SK-N-SH treated with all-trans-retinoic acid at 6 μM for 48 hours (cell line): ENCODE data around the gene CTTNBP2.

Experiments used
- ATAC-seq: fragments of 200-7000 bp; cut with Tn5 transposase; 3 replicates; pipeline ENCODE4 v1.9.1; 2020; ENCODE audit warnings: mild to moderate bottlenecking, moderate library complexity
- ARNTL ChIP-seq: fragments of 450-650 bp; formaldehyde crosslinking; IDR thresholded peaks from 2 replicates; pipeline ENCODE4 v1.5.0; 2020; ENCODE audit warnings: low read depth, mild to moderate bottlenecking, moderate library complexity, borderline replicate concordance
- BACH2 ChIP-seq: fragments of 250-450 bp; sonication (Bioruptor Pico); IDR thresholded peaks from 2 replicates; pipeline ENCODE4 v1.9.0; 2021; ENCODE audit warnings: mild to moderate bottlenecking, borderline replicate concordance
- CREB5 ChIP-seq: fragments of 250-450 bp; sonication (Bioruptor Pico); IDR thresholded peaks from 2 replicates; pipeline ENCODE4 v1.5.1; 2020; ENCODE audit warnings: low read depth, mild to moderate bottlenecking, moderate library complexity
- CSDC2 ChIP-seq: fragments of 250-450 bp; sonication (Bioruptor Pico); IDR thresholded peaks from 2 replicates; pipeline ENCODE4 v1.5.0; 2020; ENCODE audit warnings: mild to moderate bottlenecking, moderate library complexity
- CSRNP3 ChIP-seq: fragments of 250-450 bp; sonication (Bioruptor Pico); IDR thresholded peaks from 2 replicates; pipeline ENCODE4 v1.5.1; 2021; ENCODE audit warnings: mild to moderate bottlenecking, moderate library complexity
- ESRRG ChIP-seq: fragments of 250-450 bp; sonication (Bioruptor Pico); IDR thresholded peaks from 2 replicates; pipeline ENCODE4 v1.6.1; 2021; ENCODE audit warnings: mild to moderate bottlenecking
- GLIS3 ChIP-seq: fragments of 250-450 bp; sonication (Bioruptor Pico); IDR thresholded peaks from 2 replicates; pipeline ENCODE4 v1.5.0; 2020; ENCODE audit warnings: mild to moderate bottlenecking, moderate library complexity
- ISL1 ChIP-seq: fragments of 250-450 bp; sonication (Bioruptor Pico); IDR thresholded peaks from 2 replicates; pipeline ENCODE4 v2.1.2; 2022; ENCODE audit warnings: mild to moderate bottlenecking, moderate library complexity
- OSR1 ChIP-seq: fragments of 250-450 bp; sonication (Bioruptor Pico); IDR thresholded peaks from 2 replicates; pipeline ENCODE4 v1.8.0; 2022; ENCODE audit warnings: moderate library complexity, mild to moderate bottlenecking, inconsistent platforms
- PATZ1 ChIP-seq: fragments of 250-450 bp; sonication (Bioruptor Pico); IDR thresholded peaks from 2 replicates; pipeline ENCODE4 v1.8.0; 2020; ENCODE audit warnings: mild to moderate bottlenecking, moderate library complexity, borderline replicate concordance
- POU6F1 ChIP-seq: fragments of 250-450 bp; sonication (Bioruptor Pico); IDR thresholded peaks from 2 replicates; pipeline ENCODE4 v1.8.0; 2021; ENCODE audit warnings: low read depth, mild to moderate bottlenecking, moderate library complexity, borderline replicate concordance
- PPARA ChIP-seq: fragments of 250-450 bp; sonication (Bioruptor Pico); IDR thresholded peaks from 2 replicates; pipeline ENCODE4 v1.5.0; 2020; ENCODE audit warnings: mild to moderate bottlenecking, borderline replicate concordance
- RARB ChIP-seq: fragments of 250-450 bp; sonication (Bioruptor Pico); IDR thresholded peaks from 2 replicates; pipeline ENCODE4 v1.8.0; 2021; ENCODE audit warnings: mild to moderate bottlenecking, moderate library complexity
- SNAI2 ChIP-seq: fragments of 250-450 bp; sonication (Bioruptor Pico); IDR thresholded peaks from 2 replicates; pipeline ENCODE4 v1.5.0; 2020; ENCODE audit warnings: mild to moderate bottlenecking, moderate library complexity
- TCF4 ChIP-seq: fragments of 250-450 bp; sonication (Bioruptor Pico); IDR thresholded peaks from 2 replicates; pipeline ENCODE4 v1.8.0; 2021; ENCODE audit warnings: mild to moderate bottlenecking, moderate library complexity, borderline replicate concordance
- TOX ChIP-seq: fragments of 250-450 bp; sonication (Bioruptor Pico); IDR thresholded peaks from 2 replicates; pipeline ENCODE4 v1.8.0; 2021; ENCODE audit warnings: mild to moderate bottlenecking, moderate library complexity, borderline replicate concordance
- ZC3H10 ChIP-seq: fragments of 250-450 bp; sonication (Bioruptor Pico); IDR thresholded peaks from 2 replicates; pipeline ENCODE4 v1.5.1; 2021; ENCODE audit warnings: mild to moderate bottlenecking, moderate library complexity
- ZFP3 ChIP-seq: fragments of 250-450 bp; sonication (Bioruptor Pico); IDR thresholded peaks from 2 replicates; pipeline ENCODE4 v1.5.0; 2020; ENCODE audit warnings: mild to moderate bottlenecking, moderate library complexity
- ZFP30 ChIP-seq: fragments of 450-650 bp; formaldehyde crosslinking; IDR thresholded peaks from 2 replicates; pipeline ENCODE4 v1.5.0; 2022; ENCODE audit warnings: mild to moderate bottlenecking, moderate library complexity
- ZNF565 ChIP-seq: fragments of 450-650 bp; formaldehyde crosslinking; conservative IDR thresholded peaks from 2 replicates; pipeline ENCODE4 v1.5.0; 2020; ENCODE audit warnings: low read depth, mild to moderate bottlenecking, moderate library complexity
- ZNF70 ChIP-seq: fragments of 450-650 bp; formaldehyde crosslinking; IDR thresholded peaks from 2 replicates; pipeline ENCODE4 v1.5.0; 2020; ENCODE audit warnings: mild to moderate bottlenecking, moderate library complexity
- ZNF8 ChIP-seq: fragments of 450-650 bp; formaldehyde crosslinking; IDR thresholded peaks from 2 replicates; pipeline ENCODE4 v1.5.0; 2020; ENCODE audit warnings: mild to moderate bottlenecking, moderate library complexity

The CTTNBP2 gene

GRCh38 chr7:117829450-117830117 is 43.7 kb downstream of the CTTNBP2 start:
- TF ChIP-seq RARB (no peak), GLIS3 (CRISPR knock-in tag) (no peak), BACH2 (CRISPR knock-in tag) (no peak), CSDC2 (no peak), PATZ1 (CRISPR knock-in tag) (no peak), POU6F1 (CRISPR knock-in tag) (no peak), ARNTL (CRISPR knock-in tag) (no peak), TCF4 (no peak), ZC3H10 (no peak), ZNF565 (CRISPR knock-in tag) (no peak), PPARA (CRISPR knock-in tag) (no peak), CREB5 (no peak), SNAI2 (CRISPR knock-in tag) (no peak), ISL1 (CRISPR knock-in tag) (no peak), ZNF8 (CRISPR knock-in tag) (no peak), ZNF70 (CRISPR knock-in tag) (no peak), OSR1 (CRISPR knock-in tag) (no peak), TOX (CRISPR knock-in tag) (no peak), ESRRG (CRISPR knock-in tag) (no peak), CSRNP3 (CRISPR knock-in tag) (no peak)
- TF ChIP-seq, all 23 proteins: peak for 0
- no peak; the same call in 2 of the 3 replicates for ATAC-seq

GRCh38 chr7:117828825-117829224 is 44.4 kb downstream of the CTTNBP2 start:
- TF ChIP-seq ZNF8 (CRISPR knock-in tag) (no peak), POU6F1 (CRISPR knock-in tag) (no peak), OSR1 (CRISPR knock-in tag) (no peak), ZC3H10 (no peak), BACH2 (CRISPR knock-in tag) (no peak), TOX (CRISPR knock-in tag) (no peak), PPARA (CRISPR knock-in tag) (no peak), CREB5 (no peak), ZFP30 (CRISPR knock-in tag) (no peak), ESRRG (CRISPR knock-in tag) (no peak), RARB (no peak), ISL1 (CRISPR knock-in tag) (no peak), PATZ1 (CRISPR knock-in tag) (no peak), SNAI2 (CRISPR knock-in tag) (no peak), ZNF565 (CRISPR knock-in tag) (no peak), ZFP3 (CRISPR knock-in tag) (no peak), TCF4 (no peak), GLIS3 (CRISPR knock-in tag) (no peak), ZNF70 (CRISPR knock-in tag) (no peak)
- TF ChIP-seq, all 23 proteins: peak for 0
- ATAC-seq = no peak
